HFF-Myc (cell line): ENCODE measurements around the gene GLI3.

Source experiments
- DNase-seq: peaks from one replicate; pipeline ENCODE4 v3.0.0-alpha.2; 2011; ENCODE audit warnings: low read depth; ENCODE audit errors: extremely low read depth
- H3K4me3 ChIP-seq: replicated peaks from 2 replicates; pipeline ENCODE4 v1.5.1; 2011; ENCODE audit warnings: low read depth, mild to moderate bottlenecking, control low read depth, low read length
- TF ChIP-seq, protein P1 (sequence below): IDR thresholded peaks from 2 replicates; pipeline ENCODE4 v1.5.1; 2012; ENCODE audit warnings: mild to moderate bottlenecking, low read depth, low read length, control low read depth; ENCODE audit errors: missing control alignments

The GLI3 gene

DNA sequence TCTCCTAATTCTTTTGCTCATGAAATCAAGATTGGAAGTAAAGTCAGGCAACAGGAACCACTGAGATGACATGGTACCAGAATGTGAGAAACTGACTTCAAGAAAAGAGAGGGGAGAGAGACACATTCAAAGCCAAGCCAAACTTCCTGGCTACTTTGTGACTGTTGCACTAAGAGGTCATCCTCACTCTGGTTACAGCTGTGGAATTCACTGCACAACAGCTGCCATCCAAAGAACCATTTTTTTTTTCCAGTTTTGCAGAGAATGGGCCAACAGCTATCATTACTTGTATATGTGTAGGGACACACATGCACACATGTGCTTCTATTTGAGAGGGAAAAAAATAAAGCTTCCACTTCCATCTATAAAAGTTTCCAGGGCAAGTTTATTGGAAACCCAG lies 203.5 kb downstream of the GLI3 start:
- TF ChIP-seq, protein P1, sequence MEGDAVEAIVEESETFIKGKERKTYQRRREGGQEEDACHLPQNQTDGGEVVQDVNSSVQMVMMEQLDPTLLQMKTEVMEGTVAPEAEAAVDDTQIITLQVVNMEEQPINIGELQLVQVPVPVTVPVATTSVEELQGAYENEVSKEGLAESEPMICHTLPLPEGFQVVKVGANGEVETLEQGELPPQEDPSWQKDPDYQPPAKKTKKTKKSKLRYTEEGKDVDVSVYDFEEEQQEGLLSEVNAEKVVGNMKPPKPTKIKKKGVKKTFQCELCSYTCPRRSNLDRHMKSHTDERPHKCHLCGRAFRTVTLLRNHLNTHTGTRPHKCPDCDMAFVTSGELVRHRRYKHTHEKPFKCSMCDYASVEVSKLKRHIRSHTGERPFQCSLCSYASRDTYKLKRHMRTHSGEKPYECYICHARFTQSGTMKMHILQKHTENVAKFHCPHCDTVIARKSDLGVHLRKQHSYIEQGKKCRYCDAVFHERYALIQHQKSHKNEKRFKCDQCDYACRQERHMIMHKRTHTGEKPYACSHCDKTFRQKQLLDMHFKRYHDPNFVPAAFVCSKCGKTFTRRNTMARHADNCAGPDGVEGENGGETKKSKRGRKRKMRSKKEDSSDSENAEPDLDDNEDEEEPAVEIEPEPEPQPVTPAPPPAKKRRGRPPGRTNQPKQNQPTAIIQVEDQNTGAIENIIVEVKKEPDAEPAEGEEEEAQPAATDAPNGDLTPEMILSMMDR = no peak
- no peak for DNase-seq

DNA sequence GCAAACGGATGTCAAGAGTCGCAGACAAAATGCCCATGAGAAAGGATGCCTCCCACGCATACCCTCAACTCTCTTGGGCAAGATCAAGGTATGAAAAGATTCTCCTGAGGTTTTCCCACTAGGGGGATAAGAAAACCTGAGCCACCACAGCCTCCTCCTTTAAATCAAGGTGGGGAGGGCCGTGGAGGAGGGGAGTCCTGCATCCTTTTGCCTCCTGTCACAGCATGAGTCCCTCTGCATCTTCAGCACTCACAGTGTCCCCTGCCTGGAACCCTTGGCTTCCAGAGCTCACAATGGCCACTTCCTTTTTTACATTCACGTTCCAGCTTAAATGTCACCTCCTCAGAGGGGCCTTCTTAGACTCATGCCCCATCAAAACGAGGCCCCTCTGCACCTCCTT lies 207.6 kb downstream of the GLI3 start:
- no peak for DNase-seq
- no peak overlapping the region for H3K4me3 ChIP-seq
- TF ChIP-seq, protein P1 = no peak

More for the DNA sequence above, 203.5 kb downstream of the GLI3 start:
- H3K4me3 ChIP-seq = no peak overlapping the region

DNA sequence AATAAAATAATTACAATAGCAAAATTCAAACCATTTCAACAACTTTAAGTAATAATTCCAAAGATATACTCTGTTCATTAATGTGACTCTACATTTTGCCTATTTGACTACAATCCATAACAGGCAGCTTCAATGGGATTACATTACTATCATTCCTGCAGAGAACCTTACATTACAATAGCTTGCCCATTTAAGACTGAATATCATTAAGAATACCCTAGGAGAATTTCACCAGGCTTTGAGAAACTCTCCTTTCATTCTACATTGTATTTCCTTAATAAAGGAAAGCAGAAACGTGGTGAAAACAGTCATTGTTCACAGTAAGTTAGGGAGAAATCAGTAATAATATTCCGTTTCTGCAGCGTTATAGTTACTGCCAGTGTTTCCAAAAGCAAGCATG lies 209.5 kb downstream of the GLI3 start:
- TF ChIP-seq, protein P1 = no peak

DNA sequence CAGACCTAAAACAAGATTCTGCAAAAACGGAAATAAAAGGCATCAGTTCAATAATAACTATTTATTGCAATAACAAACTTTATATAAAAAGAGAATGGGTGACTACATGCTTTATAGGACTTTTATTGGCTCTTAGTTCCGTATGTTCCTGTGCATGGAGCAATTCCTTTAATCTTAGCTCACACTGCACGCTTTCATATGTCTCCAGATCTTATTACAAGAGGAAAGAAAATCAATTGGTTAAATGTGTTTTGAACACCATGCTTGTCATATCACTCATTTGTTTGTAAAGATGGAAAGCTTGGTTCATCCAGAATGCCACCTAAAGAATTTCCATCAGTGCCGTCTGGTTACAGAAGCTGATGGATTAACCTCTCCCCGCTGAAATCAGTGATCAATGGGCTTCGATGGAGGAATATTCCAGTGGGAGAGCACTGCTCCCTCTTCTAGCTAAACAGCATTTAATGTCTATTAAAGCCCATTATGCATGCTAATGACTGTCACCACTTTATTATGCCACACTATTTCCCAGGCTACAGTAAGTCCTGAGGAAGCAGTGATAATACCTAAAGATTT lies 210.3 kb downstream of the GLI3 start:
- TF ChIP-seq, protein P1 = no peak
- H3K4me3 ChIP-seq = no peak overlapping the region
- no peak for DNase-seq

More for the DNA sequence above, 209.5 kb downstream of the GLI3 start:
- H3K4me3 ChIP-seq = no peak overlapping the region
- no peak for DNase-seq

DNA sequence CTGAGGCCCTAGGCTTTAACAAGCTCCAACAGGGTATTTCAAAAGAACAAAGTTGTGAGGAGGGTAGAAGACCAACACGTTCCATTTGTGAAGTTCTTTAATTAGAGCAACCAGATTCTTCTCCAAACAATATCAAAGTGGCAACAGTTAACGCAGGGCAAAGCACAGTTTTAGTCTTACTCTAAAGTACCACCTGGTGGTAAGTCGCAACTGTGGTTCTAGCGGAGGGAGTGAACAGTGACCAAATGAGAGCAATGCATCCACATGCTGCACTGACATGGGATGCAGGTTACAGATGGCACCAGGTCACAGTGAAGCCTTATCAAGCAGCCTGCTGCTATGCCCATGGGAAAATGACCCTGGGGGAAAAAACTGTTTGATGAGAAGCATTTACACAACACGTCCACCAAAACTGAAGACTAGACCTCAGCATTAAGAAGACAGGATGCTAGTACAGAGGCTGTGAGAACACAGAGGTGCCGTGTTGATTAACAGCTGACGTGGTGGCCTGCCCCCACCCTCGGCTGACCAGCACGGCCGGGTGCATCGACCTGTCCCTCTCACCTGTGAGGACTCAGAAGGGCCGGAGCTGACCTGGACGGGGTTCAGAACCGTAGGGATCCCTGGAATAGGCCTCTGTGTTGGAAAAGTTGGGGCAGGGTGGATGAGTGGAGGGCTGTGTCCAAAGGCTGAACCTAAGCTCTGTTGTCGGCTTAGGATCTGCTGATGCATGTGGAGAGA lies 211.2 kb downstream of the GLI3 start:
- TF ChIP-seq, protein P1 = no peak
- H3K4me3 ChIP-seq = no peak overlapping the region
- no peak for DNase-seq

DNA sequence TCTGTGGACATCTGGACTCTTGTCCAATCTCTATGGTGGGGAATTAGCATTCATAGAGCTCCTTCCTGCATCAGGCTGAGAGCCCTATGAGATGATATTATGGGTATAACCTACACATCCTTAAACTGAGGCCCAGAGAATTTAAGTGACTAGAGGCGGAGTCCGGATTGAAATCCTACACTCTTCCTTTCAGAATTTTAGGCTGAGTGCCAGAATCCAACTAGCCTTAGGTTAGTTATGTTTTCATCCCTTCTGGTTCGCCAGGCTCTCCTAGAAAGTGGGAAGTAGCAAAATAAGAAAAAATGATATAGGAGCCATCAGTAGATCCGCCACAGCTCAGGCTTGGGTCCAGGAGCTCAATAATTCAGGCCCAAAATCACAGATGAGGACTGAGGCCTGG lies 212.5 kb downstream of the GLI3 start:
- DNase-seq = no peak
- TF ChIP-seq, protein P1 = no peak
- no peak overlapping the region for H3K4me3 ChIP-seq

DNA sequence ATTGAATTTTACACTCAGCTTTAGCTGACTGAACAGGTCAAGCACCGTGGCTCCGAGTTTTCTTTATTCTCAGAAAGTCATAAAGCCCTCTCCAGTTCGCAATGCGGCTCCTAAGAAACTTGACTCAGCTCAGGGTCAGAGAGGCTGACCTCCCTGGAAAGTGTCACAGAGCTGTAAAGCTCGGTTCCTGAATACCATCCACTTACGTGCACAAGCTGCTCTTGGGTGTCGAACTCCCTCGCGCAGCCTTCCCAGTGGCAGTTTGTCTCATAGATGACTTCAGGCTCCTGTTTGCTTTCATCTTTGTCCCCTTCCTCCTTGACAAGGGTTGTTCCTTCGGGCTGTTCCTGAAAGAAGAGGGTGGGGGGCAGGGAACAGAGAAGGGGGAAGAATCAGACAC lies 213.7 kb downstream of the GLI3 start:
- no peak overlapping the region for H3K4me3 ChIP-seq
- DNase-seq = no peak
- TF ChIP-seq, protein P1 = no peak
